WI38 (cell line): ENCODE results near the gene BEND4.

ENCODE experiments used
- H3K4me3 ChIP-seq: 2 replicates; pipeline ENCODE4 v1.5.1; 2011; ENCODE audit warnings: low read depth, mild to moderate bottlenecking, control low read depth, low read length
- CTCF ChIP-seq: IDR thresholded peaks from 2 replicates; pipeline ENCODE4 v1.5.1; 2012; ENCODE audit warnings: low read depth, mild to moderate bottlenecking, control low read depth, low read length

Gene BEND4

GRCh38 chr4:42104521-42104920 lies 47.9 kb downstream of the BEND4 start:
- no peak for TF ChIP-seq CTCF
- H3K4me3 ChIP-seq = no peak overlapping the region

GRCh38 chr4:42101446-42101975 lies 50.9 kb downstream of the BEND4 start:
- no peak overlapping the region for H3K4me3 ChIP-seq
- TF ChIP-seq CTCF = no peak

- no peak overlapping the region for H3K4me3 ChIP-seq
- TF ChIP-seq CTCF = no peak
These were observed 64.1 kb downstream of the BEND4 start for GRCh38 chr4:42088386-42088785.

- TF ChIP-seq CTCF = no peak
- H3K4me3 ChIP-seq = no peak overlapping the region
These were observed 68.6 kb downstream of the BEND4 start for GRCh38 chr4:42083816-42084215.

- TF ChIP-seq CTCF = no peak
- no peak overlapping the region for H3K4me3 ChIP-seq
These were observed 72.1 kb downstream of the BEND4 start for GRCh38 chr4:42080306-42080705.

- no peak for TF ChIP-seq CTCF
- H3K4me3 ChIP-seq = no peak overlapping the region
These were observed 74.2 kb downstream of the BEND4 start for GRCh38 chr4:42078184-42078801.

GRCh38 chr4:42074294-42074693 lies 78.2 kb downstream of the BEND4 start:
- no peak overlapping the region for H3K4me3 ChIP-seq
- TF ChIP-seq CTCF = no peak
